ENCODE measurements around the gene MRPL49. TPM values are rescaled to one million over a fixed set of nuclear protein-coding genes. Genes with fewer than 3 reads are reported as not detected.

MRPL49 gene
- polyA plus RNA-seq, 1 experiment, result 54.2 TPM

GRCh38 chr11:65121447-65121864 is 665 bp upstream of the MRPL49 start:
- ChIA-PET POLR2A (interaction anchor here (1.0 to 1.6 kb wide), 4 partner anchors 9 to 25 kb away, joined by 3 to 20 read pairs (median 4); partner anchors contain the start of gene SYVN1), CTCF (interaction anchor here (1.1 to 1.2 kb wide), 2 partner anchors 9 to 107 kb away, joined by 3 to 6 read pairs; partner anchors contain the start of gene ARL2)
- Histone ChIP-seq H3K27me3 (ENCODE audit: control insufficient read depth, insufficient read depth, low read length) (no peaks in the 10 kb centered on the region), H3K4me3 (ENCODE audit: low read depth, low read length) (peak overlapping the region; percentile 99), H3K27ac (ENCODE audit: low read depth, low read length) (peak overlapping the region; percentile 57), H3K9me3 (ENCODE audit: control insufficient read depth, insufficient read depth, low read length) (peaks cover 3% of the 10 kb centered on the region; the same call in 1 of the 2 replicates)
- DNase-seq (ENCODE audit: low read depth, low spot score), result no peak
- no peak for TF ChIP-seq CTCF (IDR thresholded peaks at IDR 0.05; ENCODE audit: low read depth, low read length)

- H3K4me3 ChIP-seq (ENCODE audit: low read depth, low read length), result no peak overlapping the region
- no peak overlapping the region for H3K27ac ChIP-seq (ENCODE audit: low read depth, low read length)
- no peaks in the 10 kb centered on the region for H3K27me3 ChIP-seq (ENCODE audit: control insufficient read depth, insufficient read depth, low read length)
- TF ChIP-seq CTCF (IDR thresholded peaks at IDR 0.05; ENCODE audit: low read depth, low read length), result no peak
- no peaks in the 10 kb centered on the region; the same call in 1 of the 2 replicates for H3K9me3 ChIP-seq (ENCODE audit: control insufficient read depth, insufficient read depth, low read length)
- POLR2A ChIA-PET, result no interaction called here
- DNase-seq (ENCODE audit: low read depth, low spot score), result no peak
- CTCF ChIA-PET, result no interaction called here
These were observed 2.5 kb downstream of the MRPL49 start for GRCh38 chr11:65124480-65125196.

- Histone ChIP-seq H3K9me3 (ENCODE audit: control insufficient read depth, insufficient read depth, low read length) (no peaks in the 10 kb centered on the region; the same call in 1 of the 2 replicates), H3K27me3 (ENCODE audit: control insufficient read depth, insufficient read depth, low read length) (no peaks in the 10 kb centered on the region), H3K4me3 (ENCODE audit: low read depth, low read length) (no peak overlapping the region), H3K27ac (ENCODE audit: low read depth, low read length) (no peak overlapping the region)
- ChIA-PET POLR2A (interaction anchor here (1.1 kb wide), 1 partner anchor 10 kb away, joined by 3 read pairs; no protein-coding TSS in a partner anchor), CTCF (no interaction called here)
- no peak for TF ChIP-seq CTCF (IDR thresholded peaks at IDR 0.05; ENCODE audit: low read depth, low read length)
- no peak for DNase-seq (ENCODE audit: low read depth, low spot score)
These were observed 3.3 kb downstream of the MRPL49 start for GRCh38 chr11:65125197-65126056.

DNA sequence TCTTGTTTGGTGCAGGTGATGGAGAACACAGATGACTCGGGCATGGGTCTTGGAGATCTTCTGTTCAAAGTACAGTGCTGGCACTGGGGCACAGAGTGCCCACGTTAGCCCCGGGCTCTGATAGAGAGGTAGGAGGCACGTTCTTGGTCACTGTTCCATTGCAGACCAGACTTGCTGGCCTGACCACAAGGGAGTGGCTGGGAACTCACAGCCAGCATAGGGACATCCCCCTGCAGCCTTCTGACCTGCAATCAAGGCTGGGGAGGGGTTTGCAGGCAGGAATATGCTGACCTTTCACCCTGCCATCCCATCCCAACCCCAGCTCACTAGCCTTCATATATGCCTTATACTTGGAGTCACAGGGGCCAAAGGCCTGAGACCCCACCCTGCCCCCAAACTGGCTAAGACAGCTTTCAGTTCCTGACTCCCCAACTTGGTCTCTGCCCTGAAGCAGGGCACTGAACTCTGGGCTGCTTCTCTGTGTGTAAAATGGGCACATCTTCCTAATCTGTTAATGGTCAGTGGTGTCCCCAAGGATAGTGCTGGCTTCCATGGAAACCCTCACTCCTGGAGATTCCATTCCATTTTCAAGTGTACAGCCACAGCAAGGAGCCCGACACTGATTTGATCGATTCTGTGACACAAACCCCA is 4.6 kb downstream of the MRPL49 start:
- Histone ChIP-seq H3K27ac (ENCODE audit: low read depth, low read length) (no peak overlapping the region), H3K27me3 (ENCODE audit: control insufficient read depth, insufficient read depth, low read length) (no peaks in the 10 kb centered on the region), H3K9me3 (ENCODE audit: control insufficient read depth, insufficient read depth, low read length) (no peaks in the 10 kb centered on the region; the same call in 1 of the 2 replicates), H3K4me3 (ENCODE audit: low read depth, low read length) (no peak overlapping the region)
- ChIA-PET POLR2A (interaction anchor here (1.1 kb wide), 1 partner anchor 8 kb away, joined by 3 read pairs; no protein-coding TSS in a partner anchor), CTCF (no interaction called here)
- TF ChIP-seq CTCF (IDR thresholded peaks at IDR 0.05; ENCODE audit: low read depth, low read length), result no peak
- no peak for DNase-seq (ENCODE audit: low read depth, low spot score)

All from AG04450 (cell line).